GM18867 (cell line): ENCODE data around the gene IRX1.

Source experiments
- ATAC-seq: cut with Tn5 transposase; IDR thresholded peaks from one replicate; pipeline ENCODE4 v1.9.1; 2021; ENCODE audit warnings: mild to moderate bottlenecking, moderate library complexity; ENCODE audit not compliant: unreplicated experiment

The IRX1 gene

DNA sequence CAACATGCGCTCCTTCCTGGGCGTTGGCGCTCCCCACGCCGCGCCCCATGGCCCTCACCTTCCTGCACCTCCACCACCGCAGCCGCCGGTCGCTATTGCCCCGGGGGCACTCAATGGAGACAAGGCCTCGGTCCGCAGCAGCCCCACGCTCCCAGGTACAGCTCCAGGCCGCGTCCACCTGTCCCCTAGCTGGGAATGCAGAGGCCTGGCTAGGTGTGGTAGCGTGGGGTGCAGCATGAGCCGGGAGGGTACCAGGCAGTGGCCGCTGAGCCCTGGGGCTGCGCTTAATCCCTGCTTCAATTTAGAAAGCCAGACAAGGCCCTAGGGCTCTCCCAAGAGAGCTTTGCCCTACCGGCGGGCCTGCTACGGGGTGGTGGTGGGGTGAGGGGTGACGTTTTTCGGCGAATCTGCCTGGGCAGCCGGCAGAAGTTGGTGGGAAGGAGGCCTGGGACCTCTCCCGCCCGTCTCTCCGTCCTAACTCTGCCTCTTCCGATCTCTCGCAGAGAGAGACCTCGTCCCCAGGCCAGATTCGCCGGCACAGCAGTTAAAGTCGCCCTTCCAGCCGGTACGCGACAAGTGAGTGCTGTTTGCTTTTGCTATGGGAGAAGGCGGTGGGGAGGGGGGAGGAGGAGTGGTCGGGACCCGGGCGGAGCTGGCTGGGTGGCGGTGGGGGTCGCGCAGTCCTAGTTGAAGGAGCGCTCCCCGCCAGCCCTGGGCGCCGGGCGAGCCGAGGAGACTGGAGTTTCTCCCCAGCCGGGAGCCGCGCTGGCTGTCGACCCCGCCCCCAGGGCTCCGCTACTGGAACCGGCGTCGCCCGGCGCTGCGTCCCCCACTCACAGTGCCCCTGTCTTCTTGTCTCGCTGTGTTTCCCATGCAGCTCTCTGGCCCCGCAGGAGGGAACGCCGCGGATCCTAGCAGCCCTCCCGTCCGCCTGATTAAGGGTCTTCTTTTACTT is 4.8 kb downstream of the IRX1 start:
- no peak for ATAC-seq

DNA sequence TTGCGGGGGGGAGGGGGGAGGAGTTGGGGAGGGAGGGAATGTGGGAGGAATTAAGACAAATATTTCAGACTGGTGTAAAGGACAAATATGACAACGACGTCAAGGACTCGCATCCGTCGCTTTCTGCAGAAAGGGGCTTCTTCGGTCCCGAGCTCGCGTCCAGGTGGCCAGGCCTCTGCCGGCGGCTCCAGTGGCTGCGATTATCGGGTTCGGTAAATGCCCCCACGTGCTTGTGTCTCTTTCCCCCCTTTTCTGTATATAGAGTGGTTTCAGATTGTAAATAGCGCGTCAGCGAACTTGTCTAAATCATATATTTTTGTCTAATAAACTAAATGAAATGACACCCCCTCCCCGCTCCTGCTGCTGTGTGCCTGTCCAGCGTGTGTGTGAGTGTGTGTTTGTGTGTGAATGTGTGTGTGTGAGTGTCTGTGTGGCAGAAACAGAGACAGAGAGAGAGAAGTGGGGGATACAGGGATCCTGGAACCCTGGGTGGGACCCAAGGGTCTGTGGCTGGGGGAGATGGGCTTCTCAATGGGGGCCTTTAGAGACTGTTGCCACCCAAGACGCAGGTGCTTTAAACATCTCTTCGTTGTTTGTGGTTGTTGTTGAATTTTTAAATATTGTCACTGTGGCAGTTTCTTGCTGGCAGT is 5.6 kb downstream of the IRX1 start:
- no peak for ATAC-seq

DNA sequence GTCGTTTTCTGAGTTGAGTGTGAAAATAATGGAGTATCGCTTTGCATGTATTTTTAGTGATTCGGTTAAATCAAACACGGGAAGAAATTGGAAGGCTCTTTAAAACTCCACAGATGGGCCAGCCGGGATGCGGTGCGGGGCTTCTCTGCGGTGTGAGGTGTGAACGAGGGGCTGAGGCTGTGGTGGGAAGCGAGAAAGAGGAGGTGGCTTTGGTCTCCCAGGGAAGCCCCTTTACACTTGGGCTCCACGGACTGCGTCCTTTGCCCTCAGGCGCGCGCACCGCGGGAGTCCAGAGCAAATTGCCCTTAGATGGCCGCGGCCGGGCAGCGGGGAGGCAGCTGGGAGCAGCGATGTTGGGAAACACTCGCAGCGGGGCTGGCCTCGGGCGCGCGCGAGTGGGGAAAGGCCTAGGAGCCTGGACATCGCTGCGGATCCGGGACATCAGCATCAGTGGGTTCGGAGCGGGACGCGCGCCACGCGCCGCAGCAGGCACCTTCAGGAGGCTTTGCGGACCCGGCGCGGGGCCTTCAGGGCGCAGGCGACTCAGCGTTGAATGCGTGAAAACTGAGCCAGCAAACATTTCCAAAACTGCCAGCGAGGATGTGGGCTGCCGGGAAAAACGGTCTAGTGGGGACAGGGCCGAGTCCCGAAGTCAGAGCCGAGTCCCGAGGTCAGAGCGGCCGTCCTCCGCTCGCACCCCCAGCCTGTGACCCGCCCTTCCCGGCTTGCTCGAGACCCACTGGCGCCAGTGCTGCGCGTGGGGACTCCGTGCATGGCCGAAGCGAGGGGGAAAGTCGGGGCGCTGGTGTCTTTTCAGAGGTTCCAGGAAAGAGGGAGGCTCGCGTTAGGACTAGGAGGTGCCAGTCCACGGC is 6.5 kb downstream of the IRX1 start:
- ATAC-seq = no peak

DNA sequence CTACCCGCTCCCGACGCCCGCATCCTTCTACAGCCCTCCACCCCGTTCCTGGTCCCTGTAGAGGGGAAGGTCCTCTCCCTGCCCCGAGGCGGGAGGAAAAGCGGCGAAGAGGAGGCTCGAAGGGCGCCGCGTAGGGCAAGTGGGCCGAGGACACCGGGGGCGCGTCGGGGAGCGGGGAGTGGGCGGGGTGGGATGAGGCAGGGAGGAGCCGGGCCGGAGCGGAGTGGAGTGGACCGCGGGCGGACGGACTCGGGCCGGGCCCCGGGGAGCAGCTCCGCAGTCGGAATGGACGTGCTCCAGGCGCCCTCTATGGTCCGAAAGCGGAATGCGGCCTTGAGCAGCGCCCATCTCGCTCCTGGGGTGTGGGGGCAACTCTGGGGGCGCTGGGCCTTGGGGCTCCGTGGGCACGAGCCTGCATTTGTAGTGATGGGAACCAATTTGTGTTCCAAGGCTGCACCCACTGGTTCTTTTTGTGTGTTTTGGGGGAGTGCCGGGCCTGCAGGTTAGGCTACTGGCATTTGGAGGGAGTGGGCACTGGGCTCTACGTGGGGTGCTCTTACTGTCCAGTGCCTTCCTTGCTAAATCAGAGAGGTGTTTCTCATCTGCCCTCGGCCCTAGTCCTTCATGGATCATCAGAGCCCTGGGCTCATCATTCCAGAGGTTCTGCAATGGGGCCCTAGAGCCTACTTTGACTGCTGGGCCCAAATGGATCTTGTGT is 7.3 kb downstream of the IRX1 start:
- no peak for ATAC-seq

DNA sequence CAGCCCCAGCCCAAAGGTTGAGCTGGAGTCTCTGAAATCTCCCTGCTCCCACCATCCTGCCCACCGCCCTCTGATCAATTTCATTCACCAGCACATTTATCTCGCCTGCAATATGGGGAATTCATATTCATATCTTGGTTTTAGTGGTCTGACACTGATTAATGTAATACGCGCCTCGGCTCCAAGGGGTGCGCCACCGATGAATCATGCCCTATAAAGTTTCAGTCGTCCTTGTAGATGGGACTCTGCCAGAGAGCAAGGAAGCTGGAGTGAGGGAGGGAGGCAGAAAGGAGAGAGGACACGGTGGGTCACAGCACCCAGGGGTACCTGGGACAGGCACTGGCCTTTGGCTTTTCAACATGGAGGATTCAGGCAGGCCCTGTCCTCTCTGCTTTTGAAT is 8.9 kb downstream of the IRX1 start:
- ATAC-seq = no peak

DNA sequence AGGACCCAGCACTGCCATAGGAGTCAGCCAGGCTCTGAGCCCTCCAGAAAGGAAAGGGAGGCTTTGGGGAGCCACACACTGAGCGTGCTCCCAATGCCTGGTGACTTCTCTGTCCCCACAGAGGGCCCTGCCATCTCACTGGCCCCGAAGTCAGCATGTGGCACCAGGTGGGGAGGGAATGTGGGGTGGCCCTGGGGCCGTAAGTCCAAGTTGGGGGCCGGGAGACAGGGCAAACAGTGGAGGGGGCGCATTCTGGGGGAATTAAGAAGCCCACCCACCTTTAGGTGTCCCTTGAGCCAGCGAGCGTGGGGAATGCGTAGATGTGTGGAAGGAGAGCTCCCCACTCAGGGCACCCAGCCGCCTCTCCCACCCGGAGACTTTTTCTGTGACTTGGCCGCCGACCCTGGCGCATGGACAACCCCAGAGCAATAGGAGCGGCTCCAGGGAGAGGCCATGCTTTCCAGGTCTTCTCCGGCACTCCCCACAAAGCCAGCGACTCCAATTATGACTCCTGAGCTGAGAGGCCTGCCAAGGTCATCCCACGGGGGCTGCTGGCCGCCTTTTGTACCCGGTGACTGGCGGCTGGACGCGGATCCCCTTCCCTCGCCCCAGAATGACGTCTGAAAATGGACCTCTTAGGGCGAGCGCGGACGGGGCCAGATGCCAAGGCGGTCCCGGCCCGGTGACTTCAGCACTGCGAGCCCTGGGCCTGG is 9.8 kb downstream of the IRX1 start:
- ATAC-seq = no peak

DNA sequence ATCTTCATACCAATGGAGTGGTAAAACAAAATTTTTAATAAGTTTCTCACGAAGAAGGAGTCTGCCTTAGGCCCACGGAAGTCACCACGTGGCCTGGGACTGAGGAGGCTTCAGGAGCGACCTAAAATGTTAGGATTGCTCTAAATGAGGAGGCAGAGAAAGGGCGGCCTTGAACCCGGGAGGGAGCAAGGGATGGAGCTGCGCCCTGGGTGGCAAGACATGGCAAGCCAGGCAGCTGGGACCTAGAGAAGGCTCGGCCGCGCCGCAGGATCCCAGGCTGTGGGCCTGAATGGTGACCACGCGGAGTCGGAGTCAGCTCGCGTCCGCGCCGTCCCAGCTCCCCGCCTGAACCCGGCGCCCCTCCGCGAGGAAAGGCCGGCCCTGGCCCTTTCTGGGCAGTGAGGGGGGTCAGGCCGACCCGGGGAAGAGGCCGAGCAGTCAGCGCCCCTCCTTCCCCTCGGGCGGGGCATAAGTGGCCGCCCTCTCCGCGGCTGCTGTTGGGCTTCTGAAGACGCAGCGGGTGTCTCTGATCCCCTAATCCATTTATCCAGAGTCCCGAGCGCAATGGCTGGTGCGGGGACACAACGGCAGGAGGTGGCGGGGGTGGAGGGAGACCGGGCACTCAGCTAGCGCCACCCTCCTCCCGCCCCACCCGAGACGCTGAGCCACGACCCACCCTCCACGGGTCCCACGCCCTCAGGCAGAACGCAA is 10.6 kb downstream of the IRX1 start:
- no peak for ATAC-seq

DNA sequence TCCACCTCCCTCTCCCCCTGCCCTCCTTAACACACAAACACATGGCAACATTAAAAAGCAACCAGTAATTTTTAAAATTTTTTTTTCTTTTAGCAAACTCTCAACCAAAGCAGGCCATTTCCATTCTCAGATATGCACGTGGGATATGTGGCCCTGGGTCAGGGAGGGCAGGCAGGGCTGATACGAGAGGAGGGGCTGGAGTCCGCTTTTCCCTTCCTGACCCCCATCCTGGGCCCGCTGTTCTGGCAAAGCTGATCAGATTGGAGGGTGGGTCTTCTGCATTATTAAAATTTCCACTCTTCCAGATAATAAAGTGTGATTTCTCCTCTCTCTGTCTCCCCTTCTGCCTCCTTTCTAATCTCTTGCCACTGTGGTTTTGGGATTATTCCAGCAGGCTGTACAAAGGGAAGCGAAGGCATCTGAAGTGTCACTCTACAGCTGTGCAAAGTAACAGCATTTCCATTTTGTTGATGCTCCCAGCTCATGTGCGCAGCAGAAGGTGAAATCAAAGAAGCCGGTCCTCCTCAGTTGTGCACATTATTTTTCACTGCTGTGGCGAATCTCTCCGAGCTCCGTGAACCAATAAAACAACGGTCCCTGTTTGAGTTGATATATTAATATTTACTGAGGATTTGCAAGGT is 12.0 kb downstream of the IRX1 start:
- no peak for ATAC-seq

DNA sequence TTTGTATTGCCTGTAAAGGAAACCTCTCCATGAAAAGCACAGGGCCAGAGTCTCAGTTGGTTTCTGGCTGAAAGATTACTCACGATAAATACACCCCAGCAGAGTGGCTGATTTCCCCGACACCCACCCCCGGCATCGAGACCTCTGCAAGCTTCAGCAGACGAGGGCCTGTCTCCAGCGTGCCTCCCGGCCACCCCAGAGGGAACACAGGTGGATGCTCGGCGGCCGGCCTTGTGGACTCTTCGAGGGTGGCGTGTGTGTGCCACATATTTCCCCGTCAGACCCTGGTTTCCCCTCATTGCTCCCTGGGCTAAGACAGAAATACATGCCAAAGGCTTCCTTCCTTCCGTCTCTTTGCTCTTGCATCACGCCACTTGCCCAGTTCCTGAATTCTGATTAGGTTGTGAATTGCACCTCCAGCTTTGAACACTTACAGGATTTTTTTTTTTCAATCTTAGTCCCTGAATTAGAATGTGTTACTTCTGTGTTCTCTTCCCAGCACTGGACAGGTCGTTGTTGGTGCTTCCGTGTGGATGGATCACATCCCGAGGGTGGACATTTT is 13.6 kb downstream of the IRX1 start:
- ATAC-seq = no peak

DNA sequence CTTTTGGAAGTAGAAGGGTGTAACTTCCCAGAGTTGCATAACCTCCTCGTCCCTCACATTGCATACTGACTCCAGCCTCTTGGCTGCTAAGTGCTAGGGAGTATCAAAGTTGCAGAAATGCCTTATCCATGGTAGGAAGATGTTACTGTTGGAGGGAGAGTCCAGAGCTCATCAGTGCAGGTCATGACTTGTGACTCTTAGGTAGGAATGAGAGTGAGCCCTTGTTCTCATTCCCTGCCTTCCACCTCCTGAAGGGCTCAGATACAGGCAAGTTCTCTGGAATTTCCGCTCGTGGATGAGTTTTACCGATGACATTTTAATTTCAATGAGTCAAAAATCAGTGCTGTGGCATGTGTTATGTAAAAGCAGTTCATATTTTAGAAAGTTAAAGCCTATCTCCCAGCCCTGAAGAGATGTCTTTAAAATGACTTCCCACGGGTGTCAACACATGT is 17.0 kb downstream of the IRX1 start:
- ATAC-seq = no peak

DNA sequence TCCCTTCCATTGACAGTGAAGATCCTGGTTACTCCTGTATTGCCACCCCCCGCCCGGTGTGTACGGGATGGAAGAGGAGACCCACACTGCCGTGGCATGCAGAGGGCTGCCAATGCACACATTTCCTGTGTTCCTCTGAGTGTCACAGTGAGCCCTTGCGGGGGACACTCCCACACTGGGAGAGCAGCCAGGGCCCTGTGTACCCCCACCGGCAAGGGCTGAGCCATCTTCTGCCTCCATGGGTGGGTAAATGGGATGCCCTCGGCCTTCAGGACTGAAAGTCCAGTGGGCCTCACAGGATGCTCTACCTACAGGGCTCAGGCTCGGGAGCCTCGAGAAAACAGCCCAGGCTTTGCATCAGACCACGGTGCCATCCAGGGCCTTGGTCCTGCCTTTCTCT is 18.1 kb downstream of the IRX1 start:
- ATAC-seq = no peak

DNA sequence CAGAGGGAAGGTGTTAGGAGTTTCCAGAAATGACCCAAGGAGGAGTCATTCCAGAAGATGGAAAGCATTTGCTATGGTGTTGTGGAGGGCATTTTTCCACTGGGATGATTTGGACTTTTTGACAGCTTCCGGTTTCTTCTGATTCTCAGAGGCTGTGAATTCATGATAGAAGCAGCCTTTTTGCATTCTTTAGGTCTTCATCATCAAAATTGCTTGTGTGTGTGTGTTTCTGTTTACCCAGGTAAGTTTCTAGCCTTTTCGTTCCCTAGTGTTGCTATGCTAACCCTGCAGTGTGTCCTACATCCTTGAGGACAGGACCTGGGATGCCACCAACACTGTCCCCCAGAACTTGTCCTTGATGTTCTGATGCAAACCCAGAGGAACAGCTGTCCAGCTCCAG is 19.6 kb downstream of the IRX1 start:
- ATAC-seq = no peak

DNA sequence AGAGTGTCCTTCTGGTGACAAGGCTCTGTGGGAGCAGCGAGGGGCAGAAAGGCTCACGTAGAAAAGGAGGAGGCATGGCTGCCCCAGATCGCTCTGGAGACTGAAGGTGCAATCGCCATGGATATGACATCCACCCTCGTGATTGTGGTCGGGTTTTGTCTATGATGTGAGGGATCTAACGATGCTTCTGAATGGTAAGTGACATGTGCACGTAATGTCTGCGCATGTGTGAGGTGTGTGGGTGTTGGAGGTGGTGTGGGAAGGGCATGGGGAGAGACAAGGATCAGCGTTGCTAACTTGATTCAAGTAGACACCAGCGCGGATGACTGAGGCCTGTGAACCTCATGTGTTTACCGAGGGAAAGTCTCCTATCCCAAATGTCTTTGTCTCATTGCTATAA is 20.2 kb downstream of the IRX1 start:
- ATAC-seq = no peak

DNA sequence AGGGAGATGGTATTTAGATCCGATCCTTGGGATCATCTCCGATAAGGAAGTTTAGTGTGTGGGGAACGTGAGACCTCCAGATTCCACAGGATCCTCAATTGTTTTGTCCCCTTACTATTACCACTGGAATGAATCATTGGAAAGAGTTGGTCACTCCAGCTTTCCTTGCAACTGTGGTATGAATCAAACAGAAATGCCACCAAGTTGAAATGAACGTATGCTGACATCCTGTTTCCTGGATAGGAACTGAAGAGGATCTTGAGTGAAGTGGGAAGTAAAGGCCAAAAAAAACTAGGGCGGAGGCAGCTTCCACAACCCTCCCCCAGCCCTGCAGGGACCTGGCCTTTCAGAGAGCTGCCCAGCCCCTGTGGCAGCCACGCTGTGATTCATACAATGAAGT is 23.9 kb downstream of the IRX1 start:
- no peak for ATAC-seq

DNA sequence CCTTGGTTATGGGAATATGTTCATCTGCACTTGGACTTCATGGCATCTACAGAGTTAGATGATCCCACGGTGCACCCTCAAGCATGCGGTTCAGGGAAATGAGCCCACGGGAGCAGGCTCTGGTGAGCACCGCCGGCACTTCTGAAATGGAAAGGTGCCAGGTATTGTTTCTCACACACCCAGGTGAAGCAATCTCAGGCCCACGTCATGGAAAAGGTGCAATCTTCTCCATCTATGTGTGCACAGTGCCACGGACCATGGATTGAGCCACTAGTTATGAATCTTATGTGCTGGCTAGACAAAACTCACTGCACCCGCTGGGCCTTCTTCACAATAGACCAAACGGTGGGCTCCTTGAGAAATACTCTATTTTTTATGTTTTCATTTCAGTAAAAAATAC is 27.3 kb downstream of the IRX1 start:
- no peak for ATAC-seq

DNA sequence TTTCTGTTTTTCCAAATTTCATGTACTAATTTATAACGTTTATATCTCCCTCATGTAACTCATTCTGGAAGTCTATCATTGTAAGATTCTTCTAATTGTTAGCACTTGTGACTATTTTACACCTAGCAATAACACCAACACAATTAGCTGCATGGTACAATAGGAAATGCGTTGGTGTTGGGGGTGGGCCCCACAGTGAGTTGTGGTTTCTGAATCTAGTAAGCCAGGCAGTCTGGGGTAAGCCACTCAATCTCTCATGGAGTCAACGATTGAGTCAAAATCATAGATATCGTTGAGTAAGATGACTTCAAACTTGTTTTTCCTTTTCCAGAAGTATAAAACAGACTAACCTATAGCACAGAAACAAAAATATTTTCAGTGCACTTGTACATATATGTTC is 30.0 kb downstream of the IRX1 start:
- ATAC-seq = no peak

DNA sequence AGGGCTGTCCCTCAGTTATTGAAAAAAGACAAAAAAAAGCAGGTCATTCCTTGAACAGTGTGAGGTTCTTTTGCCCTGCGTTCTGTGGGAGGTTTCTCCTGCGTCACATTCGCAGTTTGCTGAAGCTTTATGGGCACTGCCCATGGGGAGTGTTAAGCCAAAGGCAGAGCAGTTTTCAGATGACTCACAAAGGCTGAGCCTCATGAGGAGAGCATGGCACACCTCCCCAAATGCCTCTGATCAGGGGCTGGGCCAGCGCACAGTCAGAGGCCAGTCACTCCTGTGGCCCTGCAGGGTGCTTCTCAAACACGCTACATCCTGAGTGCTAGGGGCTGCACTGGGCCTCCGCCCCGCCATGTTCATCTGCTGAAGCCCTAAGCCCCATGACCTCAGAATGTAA is 38.4 kb downstream of the IRX1 start:
- no peak for ATAC-seq

DNA sequence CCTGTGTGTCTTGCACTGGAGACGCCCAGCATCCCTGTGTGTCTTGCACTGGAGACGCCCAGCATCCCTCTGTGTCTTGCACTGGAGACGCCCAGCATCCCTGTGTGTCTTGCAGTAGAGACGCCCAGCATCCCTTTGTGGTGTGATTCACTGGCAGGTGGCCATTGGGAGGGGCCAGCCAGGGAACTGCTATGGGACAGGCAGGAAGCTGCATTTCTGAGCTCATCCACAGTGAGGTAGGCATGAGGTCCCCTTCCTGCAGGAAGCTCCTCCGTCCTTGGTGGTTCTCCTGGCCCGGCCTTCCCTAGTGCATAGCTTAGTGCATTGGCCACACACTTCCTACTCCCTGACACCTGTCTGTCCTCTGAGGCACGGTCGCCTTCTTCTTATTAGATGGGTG is 43.5 kb downstream of the IRX1 start:
- no peak for ATAC-seq

DNA sequence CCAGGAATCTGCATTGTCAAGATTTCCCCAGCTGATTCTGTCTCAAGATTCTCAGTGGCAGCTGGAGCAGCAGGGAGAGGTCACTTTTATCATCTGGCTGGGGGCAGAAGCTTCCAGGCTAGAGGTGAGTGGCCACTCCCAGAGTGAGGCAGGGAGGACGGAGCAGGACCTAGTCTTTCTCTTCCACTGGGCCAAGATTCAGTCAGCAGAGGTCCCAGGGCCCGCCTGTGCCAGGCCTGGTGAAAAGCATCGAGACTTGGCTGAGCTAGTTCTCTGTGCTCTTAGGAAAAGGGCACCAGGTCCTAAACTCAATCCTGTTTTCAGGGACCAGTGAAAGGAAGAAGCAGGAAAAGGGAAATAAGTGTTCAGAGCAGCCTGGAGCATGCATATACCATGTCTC is 46.6 kb downstream of the IRX1 start:
- ATAC-seq = no peak
